Measurements from ENCODE around the gene PROK2. TPM values are rescaled to one million over a fixed set of nuclear protein-coding genes. Genes with fewer than 3 reads are reported as not detected.

PROK2 gene
- total RNA-seq, 2 donors from 2014 or later = not detected

DNA sequence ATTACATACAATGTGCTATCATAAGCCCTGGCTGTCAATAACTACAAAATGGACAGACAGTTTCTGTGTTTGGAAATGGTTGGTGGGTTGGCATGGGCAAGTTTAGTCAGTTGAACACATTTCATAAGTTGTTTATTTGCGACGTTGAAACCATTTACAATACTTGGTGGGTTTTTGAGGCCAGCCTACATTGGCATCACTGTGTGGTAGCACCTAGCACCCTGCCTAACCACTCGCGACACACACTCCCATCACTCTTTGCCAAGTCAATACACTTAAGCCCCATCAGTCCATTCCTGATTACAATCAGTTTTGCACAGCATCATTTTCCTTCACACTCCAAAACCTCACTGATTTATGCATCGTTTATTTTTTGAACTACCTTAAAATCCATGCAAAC lies 13.8 kb downstream of the PROK2 start:
- H3K36me3 ChIP-seq (replicated peaks in 1 of 2; ENCODE audit: insufficient read depth in 1 of 2, low read depth in 2 of 2) = no peaks in the 10 kb centered on the region
- H3K4me3 ChIP-seq = no peak overlapping the region
- no peaks in the 10 kb centered on the region for H3K9me3 ChIP-seq
- TF ChIP-seq POLR2A (IDR thresholded peaks at IDR 0.05) (no peak), CTCF (IDR thresholded peaks at IDR 0.05) (no peak)
- H3K4me1 ChIP-seq = no peaks in the 10 kb centered on the region
- no peak overlapping the region for H3K27ac ChIP-seq
- DNase-seq (no peak), ATAC-seq (no peak)
- WGBS, 2 donors = 60 to 65% methylated on average over 5 of the region's 5 CpGs
- no peaks in the 10 kb centered on the region for H3K27me3 ChIP-seq
- intact Hi-C loops (cut with DNase I) = no loop called here

DNA sequence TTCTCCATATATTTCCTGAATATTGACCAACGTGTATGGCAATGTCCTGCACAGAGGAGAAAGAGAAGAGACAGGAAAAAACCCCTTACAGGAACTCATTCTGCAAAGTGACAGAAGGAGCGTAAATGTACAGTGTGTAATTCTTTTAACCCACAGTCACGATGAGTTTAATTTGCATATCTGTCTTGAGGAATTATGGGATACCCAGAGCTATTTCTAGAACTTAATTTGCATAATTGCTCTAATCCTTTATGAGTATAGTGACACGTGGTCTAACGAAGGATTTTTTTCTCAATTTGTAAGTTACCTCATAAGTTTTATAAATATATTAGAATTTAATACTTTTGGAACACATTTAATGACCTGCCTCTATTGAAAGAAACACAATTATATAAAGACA lies 21.5 kb downstream of the PROK2 start:
- ATAC-seq = no peak
- H3K4me3 ChIP-seq = no peak overlapping the region
- 63 to 68% methylated on average over 5 of the region's 5 CpGs for WGBS, 2 donors
- H3K36me3 ChIP-seq (replicated peaks in 1 of 2; ENCODE audit: insufficient read depth in 1 of 2, low read depth in 2 of 2) = no peaks in the 10 kb centered on the region
- H3K27ac ChIP-seq = no peak overlapping the region
- intact Hi-C loops (cut with DNase I) = no loop called here
- DNase-seq = no peak
- no peaks in the 10 kb centered on the region for H3K4me1 ChIP-seq
- H3K9me3 ChIP-seq = no peaks in the 10 kb centered on the region
- no peaks in the 10 kb centered on the region for H3K27me3 ChIP-seq
- TF ChIP-seq POLR2A (IDR thresholded peaks at IDR 0.05) (no peak), CTCF (IDR thresholded peaks at IDR 0.05) (no peak)

DNA sequence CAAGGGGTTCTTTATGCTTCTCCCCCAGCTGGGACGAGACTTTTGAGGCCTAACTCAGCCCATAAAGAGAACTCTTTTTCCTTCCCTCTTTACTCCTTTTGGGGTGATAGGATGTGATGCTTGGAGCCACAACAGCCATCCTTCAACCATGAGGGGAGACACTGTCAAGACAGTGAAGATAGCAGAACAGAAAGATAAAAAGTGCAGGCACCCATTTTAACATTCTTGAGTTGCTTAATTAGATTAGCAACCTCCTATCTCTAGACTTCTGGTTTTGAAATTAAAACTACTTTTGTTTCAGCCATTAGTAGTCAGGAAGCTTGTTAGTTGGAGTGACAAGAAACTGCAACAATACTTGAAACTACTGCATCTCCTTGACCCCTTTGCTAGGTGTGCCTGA lies 24.8 kb downstream of the PROK2 start:
- Histone ChIP-seq H3K4me1 (no peaks in the 10 kb centered on the region), H3K27ac (no peak overlapping the region), H3K27me3 (no peaks in the 10 kb centered on the region), H3K9me3 (no peaks in the 10 kb centered on the region), H3K36me3 (replicated peaks in 1 of 2; ENCODE audit: insufficient read depth in 1 of 2, low read depth in 2 of 2) (no peaks in the 10 kb centered on the region), H3K4me3 (no peak overlapping the region)
- WGBS, 2 donors = 76 to 86% methylated on average over 1 of the region's 1 CpG
- ATAC-seq = no peak
- DNase-seq = no peak
- TF ChIP-seq CTCF (IDR thresholded peaks at IDR 0.05) (no peak), POLR2A (IDR thresholded peaks at IDR 0.05) (no peak)
- intact Hi-C loops (cut with DNase I) = no loop called here

DNA sequence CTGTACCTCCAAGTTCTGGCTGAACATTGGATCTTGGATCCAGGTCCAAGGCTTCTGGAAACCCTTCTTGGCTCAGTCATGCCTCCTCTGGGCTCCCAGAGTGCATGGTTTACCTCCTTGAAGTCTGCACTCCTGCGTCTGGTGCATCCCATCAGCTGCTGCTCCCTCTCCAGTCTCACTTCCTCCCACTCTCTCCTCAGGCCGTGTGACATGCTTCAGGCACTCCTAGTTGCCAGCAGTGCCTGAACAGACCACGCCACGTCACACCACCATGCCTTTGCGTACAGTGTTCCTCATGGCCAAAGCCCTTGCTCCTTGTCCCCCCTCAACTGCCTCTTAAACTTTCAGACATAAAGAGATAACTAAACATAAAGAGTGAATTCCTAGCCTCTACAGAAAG lies 25.5 kb downstream of the PROK2 start:
- TF ChIP-seq CTCF (IDR thresholded peaks at IDR 0.05) (no peak), POLR2A (IDR thresholded peaks at IDR 0.05) (no peak)
- 71 to 78% methylated on average over 5 of the region's 5 CpGs for WGBS, 2 donors
- H3K4me1 ChIP-seq = peaks cover 2% of the 10 kb centered on the region
- DNase-seq = no peak
- no peak overlapping the region for H3K27ac ChIP-seq
- intact Hi-C loops (cut with DNase I) = no loop called here
- H3K9me3 ChIP-seq = no peaks in the 10 kb centered on the region
- no peaks in the 10 kb centered on the region for H3K36me3 ChIP-seq (replicated peaks in 1 of 2; ENCODE audit: insufficient read depth in 1 of 2, low read depth in 2 of 2)
- no peaks in the 10 kb centered on the region for H3K27me3 ChIP-seq
- ATAC-seq = no peak
- H3K4me3 ChIP-seq = no peak overlapping the region

DNA sequence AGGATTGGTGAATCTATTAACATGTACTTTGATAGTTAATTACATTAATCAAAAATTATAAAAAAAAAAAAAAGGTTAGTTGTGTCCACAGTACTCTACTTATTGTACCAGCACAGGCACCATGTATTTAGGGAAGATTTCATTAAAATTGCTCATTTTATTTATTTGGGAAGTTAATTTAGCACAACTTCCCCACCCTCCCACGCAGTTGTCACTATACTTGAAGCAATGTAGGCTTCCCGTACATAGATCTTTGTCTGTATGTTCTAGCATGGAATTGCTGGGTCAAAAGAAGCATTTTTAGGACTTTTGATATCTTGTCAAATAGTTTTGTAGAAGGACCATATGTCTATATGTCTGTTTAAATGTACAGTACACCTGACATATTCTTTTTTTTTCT lies 26.9 kb downstream of the PROK2 start:
- Histone ChIP-seq H3K9me3 (no peaks in the 10 kb centered on the region), H3K27me3 (no peaks in the 10 kb centered on the region), H3K4me3 (no peak overlapping the region), H3K27ac (no peak overlapping the region), H3K36me3 (replicated peaks in 1 of 2; ENCODE audit: insufficient read depth in 1 of 2, low read depth in 2 of 2) (no peaks in the 10 kb centered on the region), H3K4me1 (peaks cover 5% of the 10 kb centered on the region)
- ATAC-seq (no peak), DNase-seq (no peak)
- intact Hi-C loops (cut with DNase I) = no loop called here
- no peak for TF ChIP-seq POLR2A (IDR thresholded peaks at IDR 0.05)
- no peak for TF ChIP-seq CTCF (IDR thresholded peaks at IDR 0.05)
- 85 to 93% methylated on average over 2 of the region's 2 CpGs for WGBS, 2 donors

Data from body of pancreas (tissue), 4 donors.